Ureter (tissue), 1 donor: ENCODE measurements around the gene LCOR. TPM values are rescaled to one million over a fixed set of nuclear protein-coding genes. Genes with fewer than 3 reads are reported as not detected.
"Not testable (repeated sequence)": the region's sequence is repeated elsewhere in the genome, so short reads cannot be mapped to it uniquely, and the experiment has no call there.

Source experiments
- DNase-seq: peaks from one replicate; pipeline ENCODE4 v3.0.0-alpha.2; 2020; ENCODE audit warnings: low spot score
- total RNA-seq: library from RNA; stranded (reverse); gene quantifications from one replicate; pipeline ENCODE4 v1.2.4, GENCODE V29; 2023
- donor health status: DM: yes; HTN: yes; CAD: no.

The LCOR gene
- total RNA-seq, 1 donor from 2014 or later: 88.7 TPM

DNA sequence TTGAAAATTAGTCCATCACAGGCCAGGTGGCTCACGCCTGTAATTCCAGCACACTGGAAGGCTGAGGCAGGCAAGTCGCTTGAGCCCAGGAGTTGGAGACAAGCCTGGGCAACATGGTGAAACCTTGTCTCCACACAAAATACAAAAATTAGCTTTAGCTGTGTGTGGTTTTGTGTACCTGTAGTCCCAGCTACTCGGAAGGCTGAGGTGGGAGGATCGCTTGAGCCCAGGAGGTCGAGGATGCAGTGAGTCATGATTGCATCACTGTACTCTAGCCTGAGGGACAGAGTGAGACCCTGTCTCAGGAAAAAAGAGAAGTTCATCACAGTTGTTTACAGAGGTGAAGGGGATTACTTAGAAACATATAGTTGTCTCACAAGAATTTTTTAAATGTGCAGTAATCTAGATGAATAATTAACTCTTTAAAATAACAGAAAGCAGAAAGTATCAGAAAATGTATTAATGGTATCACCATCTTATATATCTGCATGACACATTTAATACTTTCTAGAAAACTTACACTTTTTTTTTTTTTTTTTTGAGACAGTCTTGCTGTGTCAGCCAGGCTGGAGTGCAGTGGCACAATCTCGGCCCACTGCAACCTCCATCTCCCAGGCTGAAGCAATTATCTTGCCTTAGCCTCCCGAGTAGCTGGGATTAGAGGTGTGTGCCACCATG, 8.9 kb downstream of the LCOR start:
- DNase-seq: no peak

DNA sequence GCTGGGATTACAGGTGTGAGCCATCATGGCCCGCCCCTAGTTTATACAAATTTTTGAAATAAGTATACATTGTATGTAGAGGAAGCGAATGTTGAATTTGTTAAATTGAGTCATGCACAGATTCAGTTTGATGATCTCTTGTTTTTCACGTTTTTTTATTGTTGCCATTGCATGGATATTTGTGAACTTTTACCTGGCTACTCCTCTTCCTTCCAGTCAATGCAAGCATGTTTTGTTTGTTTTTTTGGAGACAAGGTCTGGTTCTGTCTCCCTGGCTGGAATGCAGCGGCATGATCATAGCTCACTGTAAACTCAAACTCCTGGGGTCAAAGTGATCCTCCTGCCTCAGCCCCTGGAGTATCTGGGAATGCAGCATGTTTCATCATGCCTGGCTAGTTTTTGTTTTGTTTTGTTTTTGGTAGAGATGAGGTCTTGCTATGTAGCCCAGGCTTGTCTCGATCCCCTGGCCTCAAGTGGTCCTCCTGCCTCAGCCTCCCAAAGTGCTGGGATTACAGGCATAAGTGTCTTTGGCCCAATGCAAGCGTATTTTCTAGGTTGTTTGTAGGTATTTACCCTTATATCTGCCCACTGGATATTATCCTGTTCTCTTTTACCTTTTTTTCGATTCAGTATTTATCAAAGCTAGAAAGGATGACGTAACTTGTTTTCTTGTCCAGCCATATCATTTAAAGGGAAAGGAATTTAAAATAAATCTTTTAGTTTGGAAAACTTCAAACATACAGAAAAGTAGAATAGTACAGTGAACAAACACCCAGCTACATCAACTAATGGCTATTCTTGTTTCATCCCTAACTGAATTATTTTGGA, 11.0 kb downstream of the LCOR start:
- no peak for DNase-seq

DNA sequence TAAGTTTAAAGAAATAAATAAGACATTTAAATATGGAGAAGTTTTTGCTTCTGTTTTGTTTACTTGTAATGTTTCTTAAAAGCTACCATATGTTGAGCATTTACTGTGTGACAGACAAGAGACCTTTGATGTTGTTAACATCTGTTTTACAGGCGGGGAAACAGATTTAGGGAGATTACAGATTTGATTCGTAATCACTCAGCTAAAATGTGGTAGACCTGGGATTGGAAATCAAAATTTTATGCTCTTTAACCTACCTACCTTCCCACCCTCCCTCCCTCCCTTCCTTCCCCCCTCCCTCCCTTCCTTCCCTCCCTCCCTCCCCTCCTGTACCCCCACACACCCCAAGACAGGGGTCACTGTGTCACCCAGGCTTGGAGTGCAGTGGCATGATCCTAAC, 11.7 kb downstream of the LCOR start:
- DNase-seq: no peak

DNA sequence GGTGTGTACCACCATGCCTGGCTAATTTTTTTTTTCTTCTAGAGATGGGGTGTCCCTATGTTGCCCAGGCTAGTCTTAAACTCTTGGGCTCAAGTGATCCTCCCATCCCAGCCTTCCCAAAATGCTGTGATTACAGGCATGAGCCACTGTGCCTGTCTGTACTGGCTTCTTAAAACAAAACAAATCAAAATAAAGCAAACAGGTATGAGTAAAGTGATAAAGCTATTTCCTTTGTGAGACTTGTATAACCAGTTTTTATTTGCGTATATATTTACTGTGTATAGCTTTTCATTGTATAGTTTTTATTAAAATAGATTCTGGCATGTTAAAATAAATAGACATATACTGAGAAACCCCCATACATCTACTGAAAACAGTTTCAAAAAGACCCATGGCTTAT, 14.3 kb downstream of the LCOR start:
- DNase-seq: no peak

DNA sequence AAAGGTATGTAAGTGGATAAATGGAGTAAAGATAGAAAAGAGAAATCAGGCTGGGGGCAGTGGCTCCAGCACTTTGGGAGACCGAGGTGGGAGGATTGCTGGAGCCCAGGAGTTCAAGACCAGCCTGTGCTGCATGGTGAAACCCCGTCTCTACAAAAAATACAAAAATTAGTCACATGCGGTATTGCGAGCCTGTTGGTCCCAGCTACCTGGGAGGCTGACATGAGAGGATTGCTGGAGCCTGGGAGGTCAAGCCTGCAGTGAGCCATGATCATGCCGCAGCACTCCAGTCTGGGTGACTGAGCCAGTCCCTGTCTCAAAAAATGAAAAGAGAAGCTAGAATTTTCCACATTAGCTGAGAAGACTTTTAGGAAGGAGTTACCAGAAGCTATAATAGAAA, 14.8 kb downstream of the LCOR start:
- DNase-seq: no peak

DNA sequence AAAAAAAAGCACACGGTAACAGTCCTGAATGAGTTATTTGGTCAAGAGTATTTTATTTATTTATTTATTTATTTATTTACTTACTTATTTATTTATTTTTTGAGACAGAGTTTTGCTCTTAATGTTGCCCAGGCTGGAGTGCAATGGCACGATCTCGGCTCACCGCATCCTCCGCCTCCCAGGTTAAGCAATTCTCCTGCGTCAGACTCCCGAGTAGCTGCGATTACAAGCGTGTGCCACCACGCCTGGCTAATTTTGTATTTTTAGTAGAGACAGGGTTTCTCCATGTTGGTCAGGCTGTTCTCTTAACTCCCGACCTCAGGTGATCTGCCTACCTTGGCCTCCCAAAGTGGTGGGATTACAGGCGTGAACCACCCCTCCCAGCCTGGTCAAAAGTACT, 15.3 kb downstream of the LCOR start:
- DNase-seq: not testable (repeated sequence)

DNA sequence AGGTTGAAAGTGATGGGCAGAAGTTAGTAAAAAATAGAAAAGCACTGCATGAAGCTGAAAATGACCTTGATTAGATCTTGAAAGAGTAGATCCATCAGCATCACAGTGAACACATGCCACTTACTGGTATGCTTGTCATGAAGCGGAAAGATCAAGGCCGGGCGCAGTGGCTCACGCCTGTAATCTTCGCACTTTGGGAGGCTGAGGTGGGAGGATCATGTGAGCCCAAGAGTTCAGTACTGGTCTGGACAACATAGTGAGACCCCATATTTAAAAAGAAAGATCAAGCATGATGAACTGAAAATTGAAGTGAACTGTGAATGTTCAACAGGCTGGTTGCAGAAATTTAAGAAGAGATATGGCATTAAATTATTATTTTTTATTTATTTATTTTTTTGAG, 18.0 kb downstream of the LCOR start:
- no peak for DNase-seq

DNA sequence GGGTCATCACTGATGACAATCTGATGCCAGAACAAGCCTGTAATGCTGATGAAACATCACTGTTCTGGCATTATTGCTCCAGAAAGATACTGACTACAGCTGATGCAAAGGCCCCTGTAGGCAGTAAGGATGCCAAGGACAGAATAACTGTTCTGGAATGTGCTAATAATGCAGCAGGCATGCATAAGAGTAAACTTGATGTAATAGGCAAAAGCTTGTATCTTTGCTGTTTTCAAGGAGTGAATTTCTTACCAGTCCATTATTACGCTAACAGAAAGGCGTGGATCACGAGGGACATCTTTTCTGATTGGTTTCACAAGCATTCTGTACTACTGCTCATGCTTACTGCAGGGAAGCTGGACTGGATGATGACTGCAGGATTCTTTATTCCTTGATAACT, 18.7 kb downstream of the LCOR start:
- DNase-seq: no peak

DNA sequence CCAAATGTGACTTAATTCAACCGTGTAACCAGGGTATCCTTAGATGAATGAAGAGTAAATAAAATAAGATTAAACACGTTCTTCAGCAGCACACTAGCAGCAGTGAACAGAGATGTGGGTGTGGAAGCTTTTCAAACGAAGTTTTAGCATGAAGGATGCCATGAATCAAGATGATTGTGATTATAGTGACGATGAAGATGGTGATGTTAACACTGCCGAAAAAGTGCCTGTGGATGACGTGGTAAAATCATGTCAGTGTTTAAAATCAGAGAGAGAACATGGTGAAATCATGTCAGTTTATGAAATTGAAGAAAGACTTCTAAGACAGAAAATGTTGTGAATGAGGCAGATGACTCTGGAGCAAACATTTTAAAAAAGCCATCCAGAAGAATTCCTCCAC, 19.2 kb downstream of the LCOR start:
- no peak for DNase-seq

DNA sequence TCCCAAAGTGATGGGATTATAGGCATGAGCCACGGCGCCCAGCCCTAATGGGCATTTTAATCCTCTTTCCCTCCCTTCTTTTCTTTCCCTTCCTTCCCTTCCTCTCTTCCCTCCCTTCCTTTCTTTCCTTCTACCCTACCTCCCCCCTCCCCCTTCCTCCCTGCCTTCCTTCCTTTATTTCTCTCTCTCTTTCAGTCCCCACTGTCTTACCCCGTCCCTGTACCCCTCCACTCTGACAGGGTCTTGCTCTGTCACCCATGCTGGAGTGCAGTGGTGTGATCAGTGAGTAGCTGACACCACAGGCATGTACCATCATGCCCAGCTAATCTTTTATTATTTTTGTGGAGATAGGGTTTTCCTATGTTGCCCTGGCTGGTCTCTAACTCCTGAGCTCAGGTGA, 24.2 kb downstream of the LCOR start:
- DNase-seq: no peak

DNA sequence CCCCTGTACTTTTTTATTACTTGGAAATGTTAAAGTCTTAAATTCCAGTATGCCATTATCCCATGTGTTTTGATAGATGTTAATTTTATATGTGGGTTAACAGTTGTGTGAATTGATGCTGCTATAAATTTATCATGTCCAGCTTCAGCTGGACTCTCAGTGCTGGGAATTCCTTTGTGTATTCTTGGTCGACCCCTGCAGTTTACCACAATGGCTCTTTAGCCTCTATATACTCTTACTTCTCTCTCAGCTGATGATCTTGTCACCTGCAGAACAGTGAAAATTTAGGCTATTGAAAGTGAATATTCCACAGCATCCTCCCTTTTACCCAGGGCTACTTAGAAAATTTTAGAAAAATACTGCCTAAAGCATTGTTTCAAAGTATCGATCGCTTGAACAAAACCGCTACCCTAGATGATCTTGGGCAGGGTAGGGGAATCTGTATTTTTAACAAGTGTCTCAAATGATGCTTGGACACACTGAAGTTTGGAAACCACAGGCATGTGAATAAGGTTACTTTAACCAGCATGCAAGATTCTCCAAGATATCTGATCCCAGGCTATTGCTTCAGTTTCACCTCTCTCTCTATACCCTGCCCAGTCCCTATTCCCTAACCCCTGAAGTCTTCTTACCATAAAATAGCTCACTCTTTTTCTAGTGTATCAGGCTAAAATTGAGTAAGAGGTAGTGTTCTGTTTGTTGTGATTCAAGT, 25.4 kb downstream of the LCOR start:
- no peak for DNase-seq

DNA sequence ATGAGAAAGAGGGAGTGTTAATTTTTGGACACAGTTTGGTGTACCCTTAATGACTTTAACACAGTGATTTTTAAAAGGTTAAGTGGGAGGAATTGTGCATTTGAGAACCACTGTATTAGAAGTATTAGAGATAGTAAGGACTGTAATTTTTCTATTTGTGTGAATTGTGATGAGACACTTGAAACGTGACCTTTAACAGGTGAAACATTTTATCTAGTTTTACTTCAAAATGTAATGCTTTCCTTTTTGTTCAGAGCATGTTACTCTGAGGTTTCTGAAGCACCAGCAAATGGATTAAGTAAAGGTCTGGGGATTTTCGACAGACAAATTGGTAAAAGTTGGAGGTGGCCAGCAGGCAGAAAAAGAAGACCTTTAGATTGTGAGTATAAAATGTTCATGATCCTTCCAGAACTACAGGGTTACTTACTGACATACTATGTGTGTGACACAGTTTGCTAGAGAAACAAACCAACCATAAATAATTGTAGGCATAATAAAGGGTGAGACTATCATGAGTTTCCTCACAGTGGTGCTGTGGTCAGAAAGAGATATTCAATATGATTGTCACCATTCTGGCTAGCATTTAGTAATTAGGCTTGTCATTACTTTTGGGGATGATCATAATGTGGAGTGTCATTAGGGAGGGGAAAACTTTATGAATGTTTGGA, 26.1 kb downstream of the LCOR start:
- DNase-seq: no peak

DNA sequence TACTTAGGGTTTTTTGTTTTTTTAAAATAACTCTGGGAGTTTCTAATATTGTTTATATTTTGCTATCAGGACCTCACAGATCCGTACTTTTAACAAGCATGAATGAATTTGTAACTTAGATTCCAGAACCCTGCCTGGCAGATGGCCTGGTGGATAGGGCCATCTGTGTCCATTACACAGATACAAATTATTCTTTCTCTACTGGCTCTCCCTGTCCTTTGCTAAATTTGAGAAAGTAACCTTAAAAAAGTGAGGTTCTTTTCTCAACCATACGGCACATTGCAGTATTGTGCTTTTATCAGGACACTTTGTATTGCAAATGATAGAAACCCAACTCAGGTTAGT, 26.6 kb downstream of the LCOR start:
- no peak for DNase-seq

DNA sequence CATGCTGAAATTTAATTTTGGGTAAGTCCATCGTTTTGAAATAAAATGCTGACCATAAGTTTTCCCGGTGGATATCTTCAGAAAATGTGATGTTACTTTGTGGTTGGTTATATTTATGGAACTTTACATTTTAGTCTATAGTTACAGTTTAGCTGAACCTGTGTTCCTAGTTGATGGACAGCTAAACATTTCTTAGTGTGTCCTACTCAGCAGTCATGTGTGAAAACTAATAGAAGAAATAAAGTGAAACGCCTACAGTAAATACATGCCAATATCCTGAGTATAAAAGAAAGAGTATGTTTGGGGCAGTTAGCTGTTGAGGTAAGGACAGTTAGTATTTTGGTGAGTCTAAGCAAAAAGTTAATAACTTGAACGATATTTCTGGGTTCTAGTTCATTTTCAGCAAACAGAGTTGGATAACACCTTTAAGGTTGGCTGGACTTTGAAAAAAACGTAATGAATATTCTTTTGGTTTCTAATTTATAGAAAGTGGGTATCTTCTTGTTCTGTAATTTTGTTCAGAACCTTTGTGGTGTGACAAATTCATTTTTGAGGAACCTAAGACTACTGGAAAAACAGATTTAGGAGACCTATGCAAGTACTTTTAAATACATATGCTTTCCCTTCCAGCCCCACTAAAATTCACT, 28.7 kb downstream of the LCOR start:
- DNase-seq: no peak

DNA sequence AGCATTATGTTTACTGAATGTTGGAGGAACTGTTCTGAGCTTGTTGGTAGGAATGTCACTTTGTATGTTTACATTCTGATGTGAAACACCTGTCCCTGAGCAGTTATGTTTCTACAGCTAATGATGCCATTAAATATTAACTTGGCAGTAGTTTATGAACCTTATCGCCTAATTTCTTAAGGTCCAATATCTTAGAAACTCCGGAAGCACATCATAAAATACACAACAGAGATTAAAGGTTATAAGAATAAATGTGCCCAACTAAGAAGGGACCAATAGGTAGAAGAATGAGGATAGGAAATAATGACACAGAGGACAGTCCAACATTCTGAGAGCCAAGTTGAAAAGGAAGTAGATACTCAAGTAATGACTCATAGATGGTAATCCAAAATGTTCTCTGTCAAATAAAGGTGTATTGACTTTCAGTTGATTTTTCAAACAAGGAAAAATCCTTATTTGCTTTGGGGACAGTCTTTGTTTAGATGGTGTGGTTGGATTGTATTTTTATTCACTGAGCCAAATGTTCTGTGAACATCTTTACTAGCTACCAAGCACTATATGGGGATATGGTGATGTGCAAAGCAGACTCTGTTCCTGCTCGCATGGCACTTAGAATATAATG, 31.9 kb downstream of the LCOR start:
- DNase-seq: no peak

DNA sequence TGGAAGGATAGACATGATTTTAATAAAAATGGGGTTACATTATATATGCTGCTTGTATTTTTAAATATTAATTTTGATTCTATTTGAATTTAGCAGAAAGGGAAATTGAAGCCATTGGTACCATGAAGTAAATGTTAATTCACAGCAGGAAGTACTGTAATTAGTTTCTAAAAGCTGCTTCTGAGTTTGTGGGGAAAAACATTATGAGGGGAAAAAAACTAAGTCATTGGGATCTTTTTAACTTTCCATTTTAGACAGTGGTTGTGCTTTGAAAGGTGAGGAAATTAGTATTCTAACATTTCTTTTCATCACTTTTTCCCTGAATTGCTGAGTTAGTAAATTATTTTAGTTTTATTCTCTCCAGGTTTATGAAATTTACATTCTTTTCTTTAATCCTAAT, 41.0 kb downstream of the LCOR start:
- no peak for DNase-seq

DNA sequence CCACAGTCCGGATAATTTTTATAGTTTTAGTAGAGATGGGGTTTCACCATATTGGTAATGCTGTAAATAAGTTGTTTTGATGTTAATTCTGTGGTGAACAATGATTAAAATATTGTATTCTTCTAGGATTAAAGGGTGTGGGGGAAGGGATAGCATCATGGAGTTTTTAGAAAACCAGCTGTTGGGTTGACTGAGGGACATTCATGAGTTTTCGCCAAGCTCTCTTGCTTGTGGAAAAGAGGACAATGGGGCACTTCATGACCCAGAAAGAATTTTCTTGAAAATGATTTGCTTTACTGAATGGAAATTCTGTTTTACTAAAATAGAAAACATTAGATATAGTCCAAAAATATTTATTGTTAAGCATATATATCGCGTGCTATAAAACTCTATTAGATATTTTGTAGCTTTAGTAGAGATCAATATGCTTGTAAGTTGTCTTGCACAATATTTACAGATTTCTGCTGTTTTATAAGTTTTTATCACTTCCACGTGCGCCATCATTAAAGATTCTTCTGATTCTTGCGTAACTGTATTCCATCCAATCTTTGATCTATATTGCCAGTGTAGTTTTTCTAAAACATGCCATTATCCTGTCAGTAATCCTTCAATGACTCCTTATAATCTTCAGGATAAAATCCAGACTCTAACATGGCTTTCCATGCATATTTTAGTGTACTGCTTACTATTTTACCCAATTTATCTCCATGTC, 41.8 kb downstream of the LCOR start:
- no peak for DNase-seq

DNA sequence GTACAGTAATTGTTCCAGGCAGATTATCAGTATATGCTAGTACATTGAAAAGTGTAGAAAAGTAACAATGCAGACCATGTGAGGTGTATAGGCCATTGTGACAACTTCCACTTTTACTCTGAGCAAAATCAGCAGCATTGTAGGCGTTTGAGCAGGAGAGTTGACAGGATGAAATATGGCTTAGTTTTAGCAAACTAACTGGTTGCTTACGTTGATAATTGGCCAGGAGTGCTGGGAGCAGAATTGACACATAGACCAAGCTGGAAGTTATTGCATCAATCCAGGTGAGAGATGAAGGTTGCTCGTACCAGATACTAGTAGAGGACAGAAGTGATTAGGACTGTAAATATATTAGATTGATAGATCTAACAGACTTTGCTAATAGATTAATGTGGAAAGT, 46.0 kb downstream of the LCOR start:
- DNase-seq: no peak

DNA sequence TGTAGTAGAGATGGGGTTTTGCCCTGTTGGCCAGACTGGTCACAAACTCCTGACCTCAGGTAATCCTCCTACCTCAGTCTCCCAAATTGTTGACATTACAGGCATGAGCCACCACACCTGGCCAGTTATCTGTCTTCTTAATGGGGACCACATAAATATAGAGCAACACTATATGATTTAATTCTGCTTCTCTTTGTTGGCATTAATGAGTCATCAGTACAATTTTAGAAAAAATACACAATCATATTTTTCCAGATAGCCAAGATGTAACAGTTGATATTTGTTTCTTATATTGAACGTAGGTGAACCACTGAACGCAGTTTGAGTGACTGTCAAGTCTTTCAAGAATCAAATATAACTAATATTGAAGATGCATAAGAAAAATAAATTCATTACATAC, 48.5 kb downstream of the LCOR start:
- no peak for DNase-seq

DNA sequence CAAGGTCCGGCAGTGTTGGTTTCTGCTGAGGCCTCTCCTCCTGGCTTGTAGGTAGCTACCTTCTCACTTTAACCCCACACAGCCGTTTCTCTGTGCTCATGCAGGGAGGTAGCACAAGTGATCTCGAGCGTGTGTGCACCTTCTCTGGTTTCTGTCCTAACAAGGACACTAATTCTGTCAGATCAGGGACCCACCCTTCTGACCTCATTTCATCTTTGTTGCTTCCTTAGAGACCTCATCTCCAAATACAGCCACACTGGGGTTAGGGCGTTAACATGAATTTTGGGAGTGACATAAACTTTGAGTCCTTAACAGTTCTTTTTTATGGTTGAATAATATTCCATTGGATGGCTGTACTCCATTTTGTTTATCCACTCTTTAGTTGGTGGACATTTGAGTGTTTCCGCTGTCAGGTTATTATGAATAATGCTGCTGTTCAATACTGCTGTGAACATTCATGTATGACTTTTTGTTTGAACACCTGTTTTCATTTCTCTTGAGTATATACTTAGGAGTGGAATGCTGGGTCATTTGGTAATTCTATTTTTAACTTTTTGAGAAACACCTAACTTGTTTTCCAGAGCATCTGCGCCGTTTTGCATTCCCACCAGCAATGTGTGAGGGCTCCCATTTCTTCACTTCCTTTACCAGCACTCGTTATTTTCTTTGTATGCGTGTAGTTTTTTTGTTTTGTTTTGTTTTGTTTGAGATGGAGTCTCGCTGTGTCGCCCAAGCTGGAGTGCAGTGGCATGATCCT, 57.5 kb downstream of the LCOR start:
- no peak for DNase-seq
